ENCODE measurements around the gene SHC3.

The SHC3 gene

DNA sequence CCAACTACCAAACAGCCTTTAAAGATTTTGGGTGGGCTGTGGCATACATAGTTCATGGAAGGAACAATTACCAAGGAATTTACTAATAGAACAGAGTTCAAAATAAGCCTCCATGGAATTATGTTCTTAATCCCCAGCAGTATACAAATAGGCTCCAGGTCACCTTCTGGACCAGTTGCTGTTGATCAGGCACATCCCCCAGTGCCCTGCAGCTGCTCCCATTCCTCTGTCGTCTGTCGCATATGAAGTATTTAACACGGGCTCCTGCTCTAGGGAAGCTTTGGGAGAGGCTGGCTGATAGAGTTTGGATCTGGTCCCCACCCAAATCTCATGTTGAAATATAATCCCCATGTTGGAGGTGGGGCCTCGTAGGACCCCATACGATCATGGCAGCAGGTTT is 17.8 kb downstream of the SHC3 start:
- no peak for DNase-seq (ENCODE audit: low read depth in 1 of 2, low spot score in 1 of 2)

DNA sequence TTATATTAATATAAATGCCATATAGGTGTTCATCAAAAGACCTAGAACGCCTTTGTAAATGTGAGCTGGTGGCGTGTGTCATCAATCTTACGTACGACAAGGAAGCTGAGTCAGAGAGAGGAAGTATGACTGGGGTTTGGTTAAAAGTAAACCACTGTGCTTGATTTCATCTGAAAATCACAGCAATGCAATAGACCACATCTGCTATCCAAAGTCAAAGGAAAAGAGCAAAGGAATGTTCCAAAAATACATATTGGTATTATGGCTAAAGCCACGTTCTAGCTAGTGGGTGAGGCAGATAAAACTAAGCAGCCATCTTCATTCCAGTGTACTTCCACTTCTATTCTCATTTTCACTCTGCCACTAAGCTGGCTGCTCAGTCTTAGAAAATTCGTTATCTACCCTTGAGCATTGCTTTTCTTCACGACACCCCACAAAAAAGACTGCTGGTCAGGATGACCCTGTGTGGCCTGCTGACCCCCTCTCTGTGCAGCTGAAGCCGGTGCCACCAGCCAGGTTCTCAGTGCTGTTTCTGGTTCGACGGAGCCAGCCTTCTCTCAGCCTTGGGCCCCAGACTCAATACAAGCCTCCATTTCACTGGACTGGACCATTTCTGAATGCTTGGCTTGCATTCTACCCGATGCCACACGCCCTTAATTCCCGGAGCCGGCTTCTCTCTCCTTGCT is 23.8 kb downstream of the SHC3 start:
- no peak for DNase-seq (ENCODE audit: low read depth in 1 of 2, low spot score in 1 of 2)

DNA sequence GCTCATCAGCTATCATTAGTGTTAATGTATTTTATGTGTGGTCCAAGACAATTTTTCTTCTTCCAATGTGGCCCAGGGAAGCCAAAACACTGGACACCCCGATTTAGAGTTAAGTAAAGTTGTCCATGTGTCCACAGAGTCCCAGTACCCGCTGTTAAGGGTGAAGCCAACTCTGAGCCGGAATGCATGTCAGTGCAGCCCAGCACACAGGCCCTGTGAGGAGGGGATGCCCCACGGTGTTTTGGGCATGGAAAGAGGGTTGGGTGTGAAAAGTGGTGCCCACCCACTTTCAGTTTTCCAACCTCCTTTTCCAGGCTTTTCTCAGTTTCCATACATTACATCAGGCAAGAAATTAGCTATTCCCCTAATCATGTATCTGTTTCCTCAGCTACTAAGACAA is 24.4 kb downstream of the SHC3 start:
- no peak for DNase-seq (ENCODE audit: low read depth in 1 of 2, low spot score in 1 of 2)

DNA sequence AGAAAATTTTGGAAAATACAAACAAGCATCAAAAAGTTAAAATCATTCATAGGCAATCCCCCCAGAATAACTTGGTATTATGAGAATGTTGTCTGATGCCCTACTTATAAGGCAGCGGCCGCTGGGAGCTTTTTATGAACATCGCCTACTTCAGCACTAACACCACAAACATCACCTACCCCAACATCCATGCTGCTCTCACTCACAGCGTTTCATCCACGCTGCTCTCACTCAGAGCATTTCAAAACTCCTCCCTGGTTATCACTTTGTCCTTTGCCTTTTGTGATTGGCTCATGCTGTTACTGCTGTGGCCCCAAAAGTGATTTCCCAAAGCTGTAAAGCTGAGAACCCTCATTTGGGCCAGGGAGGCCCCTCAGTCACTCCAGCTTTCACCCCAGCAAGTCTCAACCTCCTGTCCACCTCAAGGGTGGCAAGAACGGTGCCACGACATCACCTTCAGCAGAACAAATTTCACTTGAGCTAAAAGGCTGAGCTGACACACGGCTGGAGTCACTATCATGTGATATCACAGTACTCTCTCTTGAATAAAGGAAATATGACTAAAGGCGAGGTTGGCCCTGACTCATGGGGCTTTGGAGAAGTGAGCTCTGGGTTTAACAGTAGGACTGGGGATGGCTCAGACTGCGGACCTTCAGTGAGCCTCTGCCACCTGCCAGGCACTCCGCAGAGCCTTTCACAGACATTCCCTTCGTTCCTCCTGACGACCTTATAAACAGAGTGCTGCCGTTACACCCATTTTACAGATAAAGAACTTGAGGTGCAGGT is 25.2 kb downstream of the SHC3 start:
- no peak for DNase-seq (ENCODE audit: low read depth in 1 of 2, low spot score in 1 of 2)

DNA sequence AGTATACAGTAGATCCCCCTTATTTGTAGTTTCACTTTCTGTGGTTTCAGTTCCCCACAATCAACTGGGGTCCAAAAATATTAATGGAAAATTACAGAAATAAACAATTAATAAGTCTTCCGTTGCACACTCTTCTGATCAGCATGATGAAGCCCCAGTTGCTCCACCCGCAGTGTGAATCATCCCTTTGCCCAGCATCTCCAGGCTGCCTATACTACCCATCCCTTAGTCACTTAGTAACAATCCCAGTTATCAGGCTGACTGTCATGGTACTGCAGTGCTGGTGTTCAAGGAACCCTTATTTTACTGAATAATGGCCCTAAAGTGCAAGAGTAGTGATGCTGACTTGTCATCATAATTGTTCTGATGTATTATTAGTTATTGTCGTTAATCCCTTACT is 28.9 kb downstream of the SHC3 start:
- DNase-seq (ENCODE audit: low read depth in 1 of 2, low spot score in 1 of 2), result no peak

DNA sequence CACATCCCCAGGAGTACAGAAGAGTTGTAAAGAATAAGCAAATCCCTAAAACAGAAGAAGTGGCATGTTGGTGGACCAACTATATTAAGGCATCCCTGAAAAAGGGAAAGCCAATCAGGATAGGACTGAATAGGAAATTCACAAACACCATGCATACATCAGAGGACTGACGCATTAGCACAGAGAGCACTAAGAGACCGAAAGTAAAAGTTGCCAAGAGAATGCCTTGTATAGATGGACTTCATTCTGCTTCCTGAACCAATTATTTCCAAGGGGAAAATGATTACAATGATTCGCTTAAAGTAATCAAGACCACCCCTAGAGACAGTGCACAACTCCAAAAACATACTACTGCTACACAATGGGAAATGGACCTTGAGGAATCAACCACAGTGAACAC is 33.5 kb downstream of the SHC3 start:
- DNase-seq (ENCODE audit: low read depth in 1 of 2, low spot score in 1 of 2), result no peak

DNA sequence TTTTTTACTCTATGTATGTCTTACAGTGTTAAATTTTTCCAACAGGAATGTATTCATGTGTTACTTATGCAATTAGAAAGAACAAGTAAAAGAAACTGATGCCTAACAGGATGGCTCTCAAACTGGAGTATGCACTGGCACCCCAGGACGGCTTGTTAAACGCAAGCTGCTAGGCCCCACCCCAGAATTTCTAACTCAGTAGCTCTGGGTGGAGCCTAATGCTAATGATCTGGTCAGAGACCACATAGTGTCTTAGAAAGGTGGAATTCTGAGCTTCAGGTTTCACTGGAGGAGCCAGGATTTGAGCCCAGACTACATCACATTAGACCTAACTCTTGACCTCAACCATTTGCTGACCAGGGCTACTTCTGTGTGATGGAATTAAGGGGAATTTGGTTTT is 34.4 kb downstream of the SHC3 start:
- DNase-seq (ENCODE audit: low read depth in 1 of 2, low spot score in 1 of 2), result no peak

DNA sequence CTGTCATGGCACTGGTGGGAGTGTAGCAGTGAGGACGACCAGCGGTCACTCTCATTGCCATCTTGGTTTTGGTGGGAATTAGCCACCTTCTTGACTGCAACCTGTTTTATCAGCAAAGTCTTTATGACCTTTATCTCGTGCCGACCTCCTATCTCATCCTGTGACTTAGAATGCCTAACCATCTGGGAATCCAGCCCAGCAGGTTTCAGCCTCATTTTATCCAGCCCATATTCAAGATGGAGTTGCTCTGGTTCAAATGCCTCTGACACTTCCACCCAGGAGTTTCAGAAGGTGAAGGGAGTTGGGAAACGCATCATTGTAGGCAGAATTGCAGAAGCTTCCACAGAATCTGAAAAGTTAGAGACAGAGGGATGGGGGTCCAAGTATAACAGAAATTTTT is 35.4 kb downstream of the SHC3 start:
- no peak for DNase-seq (ENCODE audit: low read depth in 1 of 2, low spot score in 1 of 2)

DNA sequence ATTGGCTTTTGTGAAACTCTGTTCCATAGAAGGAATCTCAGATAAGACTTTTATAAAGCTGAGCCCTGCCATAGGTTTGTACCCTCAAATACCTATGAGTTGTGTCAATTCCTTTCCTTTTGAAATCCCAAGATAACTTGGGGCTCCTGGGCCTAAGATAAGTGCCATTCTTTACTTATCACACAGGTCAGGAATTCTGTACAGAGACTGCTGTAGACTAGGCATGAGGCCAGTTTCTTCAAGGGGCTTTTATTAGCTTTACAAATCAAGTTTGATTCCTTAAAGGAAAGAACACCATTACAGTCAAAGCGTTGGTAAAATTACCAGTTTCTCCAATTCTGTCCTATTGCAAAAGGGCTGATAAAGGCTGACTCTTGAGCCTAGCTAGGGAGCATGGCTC is 39.2 kb downstream of the SHC3 start:
- DNase-seq (ENCODE audit: low read depth in 1 of 2, low spot score in 1 of 2), result no peak

DNA sequence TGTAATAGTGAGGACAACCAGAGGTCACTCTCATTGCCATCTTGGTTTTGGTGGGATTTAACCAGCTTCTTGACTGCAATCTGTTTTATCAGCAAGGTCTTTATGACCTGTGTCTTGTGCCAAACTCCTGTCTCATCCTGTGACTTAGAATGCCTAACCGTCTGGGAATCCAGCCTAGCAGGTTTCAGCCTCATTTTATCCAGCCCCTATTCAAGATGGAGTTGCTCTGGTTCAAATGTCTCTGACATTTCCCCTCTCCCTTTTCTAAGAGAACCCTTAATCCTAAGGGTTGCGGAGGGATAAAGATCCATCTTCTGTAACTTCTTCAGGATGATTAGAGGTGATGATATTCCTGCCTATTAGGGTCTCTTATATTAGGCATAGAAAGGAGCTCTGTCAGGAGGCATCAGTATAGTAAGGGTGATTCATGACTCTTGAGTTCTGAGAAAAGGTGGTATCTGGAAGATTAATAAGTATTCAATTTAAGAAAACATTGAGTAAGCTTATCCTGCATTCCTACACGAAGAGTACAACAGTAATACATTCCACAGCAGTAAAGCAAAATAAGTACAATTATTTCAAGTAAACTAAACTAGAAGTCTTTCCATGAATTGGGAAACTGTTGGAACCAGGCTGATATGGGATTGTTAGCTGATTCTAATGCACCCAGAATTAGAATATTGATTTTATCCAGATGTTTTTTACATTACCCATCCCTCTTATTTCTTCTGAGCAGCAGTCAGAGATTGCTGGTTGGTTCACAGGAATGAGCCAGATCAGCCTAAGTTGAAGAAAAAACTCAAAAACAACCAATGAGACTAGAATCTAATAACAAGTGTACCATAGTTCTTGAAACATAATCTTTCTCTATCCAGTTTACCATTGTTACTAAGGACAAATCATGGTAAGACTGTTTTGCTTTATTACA is 39.9 kb downstream of the SHC3 start:
- no peak for DNase-seq (ENCODE audit: low read depth in 1 of 2, low spot score in 1 of 2)

DNA sequence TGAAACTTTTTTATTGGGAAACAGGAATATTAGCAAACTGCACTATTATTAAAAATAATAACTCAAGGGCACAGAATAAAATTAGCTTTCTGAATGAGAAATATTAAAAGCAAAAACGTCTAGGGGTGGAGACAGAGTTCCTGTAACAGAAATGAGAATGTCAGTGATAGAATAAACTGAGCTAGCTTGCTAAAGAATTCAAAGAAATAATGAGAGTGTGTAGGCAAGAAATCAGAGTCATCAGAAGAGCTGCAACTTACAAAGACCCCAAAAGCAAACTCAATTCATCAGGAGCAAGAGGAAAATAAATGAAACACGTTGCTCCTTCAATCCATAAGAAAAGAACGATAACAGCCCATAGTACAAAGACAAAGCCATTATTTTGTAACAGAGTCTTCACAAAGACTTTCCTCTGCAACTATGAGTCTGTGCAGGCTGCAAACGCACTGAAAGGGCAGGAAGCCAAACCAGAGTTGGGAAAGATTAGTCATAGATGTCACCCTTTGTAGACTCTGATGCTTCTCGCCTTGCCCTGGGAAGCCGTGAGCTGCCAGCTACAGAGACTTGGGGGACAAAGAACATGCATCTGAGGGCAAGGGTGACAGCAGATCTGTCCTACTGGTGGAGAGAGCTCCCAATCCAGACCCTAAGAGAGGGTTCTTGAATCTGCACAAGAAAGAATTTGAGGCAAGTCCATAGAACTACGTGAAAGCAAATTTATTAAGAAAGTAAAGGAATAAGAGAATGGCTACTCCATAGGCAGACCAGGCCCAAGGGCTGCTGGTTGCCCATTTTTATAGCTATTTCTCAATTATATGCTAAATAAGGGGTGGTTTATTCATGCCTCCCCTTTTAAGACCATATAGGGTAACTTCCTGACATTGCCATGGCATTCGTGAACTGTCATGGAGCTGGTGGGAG is 40.8 kb downstream of the SHC3 start:
- no peak for DNase-seq (ENCODE audit: low read depth in 1 of 2, low spot score in 1 of 2)

DNA sequence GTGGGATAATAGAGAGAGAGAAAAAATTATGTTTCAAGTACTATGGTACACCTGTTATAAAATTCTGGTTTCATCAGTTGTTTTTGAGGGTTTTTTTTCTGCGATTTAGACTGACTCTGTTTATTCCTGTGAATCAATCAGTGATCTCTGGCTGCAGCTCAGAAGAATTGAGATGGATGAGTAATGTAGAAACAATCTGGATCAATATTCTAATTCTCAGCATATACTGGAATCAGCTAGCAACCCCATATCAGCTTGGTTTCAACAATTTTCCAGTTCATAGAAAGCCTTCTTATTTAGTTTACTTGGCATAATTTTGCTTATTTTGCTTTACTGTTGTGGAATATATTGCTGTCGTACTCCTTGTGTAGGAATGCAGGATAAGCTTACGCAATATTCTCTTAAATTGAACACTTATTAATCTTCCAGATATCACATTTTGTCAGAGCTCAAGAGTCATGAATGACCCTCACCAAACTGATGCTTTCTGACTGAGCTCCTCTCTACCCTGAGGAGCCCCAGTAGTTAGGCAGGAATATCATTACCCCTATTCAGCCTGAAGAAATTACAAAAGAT is 42.9 kb downstream of the SHC3 start:
- DNase-seq (ENCODE audit: low read depth in 1 of 2, low spot score in 1 of 2), result no peak

DNA sequence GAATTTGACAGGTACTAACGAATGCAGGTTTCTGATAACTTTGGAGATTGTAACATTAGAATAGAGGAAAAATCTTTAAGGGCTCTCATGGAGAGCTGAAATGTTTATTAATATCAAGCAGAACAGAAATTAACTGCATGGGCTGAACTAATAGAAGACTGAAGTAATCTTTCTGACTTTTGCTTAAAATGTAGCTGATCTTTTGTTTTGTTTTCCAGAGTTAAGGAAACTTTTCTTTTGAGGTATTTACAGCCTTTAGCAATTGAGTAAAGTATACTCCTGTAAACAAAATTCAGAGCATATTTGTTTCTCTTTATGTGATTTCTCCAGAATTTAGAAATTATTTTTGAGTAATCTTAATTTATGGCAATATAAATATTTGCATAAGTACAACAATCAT is 43.9 kb downstream of the SHC3 start:
- DNase-seq (ENCODE audit: low read depth in 1 of 2, low spot score in 1 of 2), result no peak

DNA sequence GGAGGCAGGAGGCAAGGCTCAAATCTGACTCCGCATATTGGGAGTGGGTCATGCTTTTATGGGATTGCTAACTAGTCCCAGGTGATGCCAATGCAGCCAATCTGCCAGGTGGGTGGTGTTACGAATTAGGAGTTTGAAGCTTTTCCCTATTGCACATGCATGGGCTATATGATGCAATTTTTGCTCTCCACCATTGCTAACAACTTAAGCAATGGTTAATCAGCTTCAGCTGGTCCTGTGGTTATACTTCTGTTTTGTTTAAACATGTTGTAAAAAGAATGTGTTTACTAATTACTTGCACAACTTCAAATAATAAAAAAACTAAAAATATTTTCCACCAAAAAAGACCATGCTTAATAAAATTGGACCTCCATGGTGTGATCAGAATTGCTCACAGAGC is 55.7 kb downstream of the SHC3 start:
- no peak for DNase-seq (ENCODE audit: low read depth in 1 of 2, low spot score in 1 of 2)

DNA sequence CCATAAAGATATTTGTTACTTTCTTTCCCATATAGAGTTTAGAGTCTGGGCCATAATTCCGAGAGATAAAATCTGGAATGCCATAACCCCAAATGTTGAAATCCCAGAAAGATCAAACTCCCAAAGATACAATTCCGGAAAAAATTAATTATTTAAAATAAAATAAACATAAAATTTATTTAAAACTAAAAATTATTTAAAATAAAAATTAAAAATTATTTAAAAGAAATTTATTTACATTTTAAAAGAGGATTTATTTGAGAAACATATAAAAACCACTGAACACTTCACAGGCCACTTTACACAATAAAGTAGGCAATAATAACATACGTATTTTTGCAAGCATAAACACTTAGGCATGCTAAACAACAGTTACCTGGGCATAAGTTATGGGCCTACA is 57.9 kb downstream of the SHC3 start:
- no peak for DNase-seq (ENCODE audit: low read depth in 1 of 2, low spot score in 1 of 2)

DNA sequence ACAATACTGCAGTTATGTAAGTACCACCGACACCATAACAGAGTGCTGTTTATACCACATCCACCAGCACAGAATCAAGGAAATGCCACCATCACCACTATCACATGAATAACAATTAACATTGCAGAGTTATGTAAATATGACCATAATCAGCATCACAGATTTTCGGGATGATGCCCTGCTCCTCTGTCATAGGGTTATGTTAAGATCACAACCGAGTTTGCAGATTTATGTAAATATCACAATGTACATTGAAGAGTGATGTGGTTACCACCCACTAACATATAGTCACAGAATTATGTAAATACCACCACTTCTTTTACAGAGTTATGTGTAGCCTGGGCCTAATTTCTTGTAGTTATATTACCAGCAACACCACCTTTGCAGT is 61.8 kb downstream of the SHC3 start:
- no peak for DNase-seq (ENCODE audit: low read depth in 1 of 2, low spot score in 1 of 2)

DNA sequence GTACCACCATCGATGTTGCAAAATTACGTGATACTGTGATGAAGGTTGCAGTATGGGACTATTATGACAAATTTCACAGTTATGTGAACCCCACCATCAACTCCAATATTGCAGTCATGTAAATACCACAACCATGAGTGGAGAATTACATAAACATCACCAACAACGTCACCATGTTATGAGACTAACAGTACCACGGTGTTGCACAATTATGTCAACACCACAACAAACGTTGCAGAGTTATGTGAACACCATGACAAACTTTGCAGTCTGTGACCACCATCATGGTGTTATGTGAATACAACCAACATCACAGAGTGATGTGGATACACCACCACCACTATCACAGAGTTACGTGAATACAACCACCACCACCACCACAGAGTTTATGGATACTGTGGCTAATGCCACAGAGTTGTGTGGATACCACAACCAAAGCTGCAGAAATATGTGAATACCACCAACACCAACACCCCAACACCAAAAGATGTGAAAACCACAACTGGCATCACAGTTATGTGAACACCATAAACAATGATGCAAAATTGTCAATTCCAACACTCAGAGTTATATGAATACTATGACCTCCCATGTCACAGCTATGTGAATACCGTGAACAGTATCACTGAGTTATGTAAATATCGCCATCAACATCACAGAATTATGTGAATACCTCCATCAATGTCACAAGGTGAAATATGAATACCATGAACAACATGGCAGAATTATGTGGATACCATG is 62.4 kb downstream of the SHC3 start:
- no peak for DNase-seq (ENCODE audit: low read depth in 1 of 2, low spot score in 1 of 2)

DNA sequence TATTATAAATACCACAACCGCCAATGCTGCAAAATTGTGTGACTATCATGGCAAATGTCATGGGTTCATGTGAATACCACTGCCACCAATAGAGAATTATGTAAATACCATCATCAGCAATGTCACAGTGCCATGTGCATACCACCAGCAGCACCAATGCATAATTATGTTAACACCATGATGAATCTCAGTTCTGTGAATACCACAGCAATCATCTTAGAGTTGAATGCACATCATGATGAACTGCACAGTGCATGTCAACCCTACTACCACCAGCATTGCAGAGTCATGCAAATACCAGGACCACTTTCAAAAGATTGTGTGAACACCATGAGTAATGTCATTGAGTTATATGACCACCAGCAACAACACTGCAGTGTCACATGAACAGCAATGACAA is 63.2 kb downstream of the SHC3 start:
- no peak for DNase-seq (ENCODE audit: low read depth in 1 of 2, low spot score in 1 of 2)

DNA sequence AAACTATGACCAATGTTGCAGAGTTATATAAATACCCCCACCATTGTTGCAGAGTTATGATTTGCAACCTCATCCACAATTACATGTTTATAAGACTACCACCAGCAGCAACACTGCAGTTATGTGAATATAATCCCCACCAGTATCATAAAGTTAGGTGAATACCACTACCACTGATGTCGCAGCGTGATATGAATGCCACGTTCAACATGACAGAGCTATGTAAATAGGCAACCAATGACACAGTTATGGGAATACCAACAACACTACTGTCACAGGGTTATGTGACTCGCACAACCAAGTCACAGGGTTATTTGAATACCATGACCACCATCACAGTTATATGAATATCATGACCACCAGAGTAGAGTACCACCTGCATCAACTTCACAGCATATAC is 63.9 kb downstream of the SHC3 start:
- no peak for DNase-seq (ENCODE audit: low read depth in 1 of 2, low spot score in 1 of 2)

DNA sequence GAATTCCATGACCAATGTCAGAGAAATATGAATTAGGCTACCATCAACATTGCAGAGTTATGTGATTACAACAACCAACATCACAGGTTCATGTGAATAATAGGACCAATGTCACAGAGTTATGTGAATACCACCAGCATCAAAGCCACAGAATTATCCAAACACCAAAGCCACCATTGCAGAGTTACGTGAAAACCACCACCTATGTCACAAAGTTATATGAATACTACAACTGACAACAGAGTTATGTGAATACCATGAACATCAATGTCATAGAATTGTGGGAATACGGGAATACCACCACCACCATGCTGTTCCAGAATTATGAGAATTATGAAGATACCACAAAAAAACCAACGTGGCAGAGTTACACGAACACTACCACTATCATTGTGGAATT is 64.8 kb downstream of the SHC3 start:
- DNase-seq (ENCODE audit: low read depth in 1 of 2, low spot score in 1 of 2), result no peak
